NCI-H2196 (cell line): Measurements from ENCODE around the gene EMP2.
"Not testable (repeated sequence)": the region's sequence is repeated elsewhere in the genome, so short reads cannot be mapped to it uniquely, and the experiment has no call there.

Experiments
- DNase-seq: peaks from one replicate; lab custom pipeline; 2025; ENCODE audit not compliant: unreplicated experiment; lab: John Stamatoyannopoulos, UW

Gene EMP2, protein sequence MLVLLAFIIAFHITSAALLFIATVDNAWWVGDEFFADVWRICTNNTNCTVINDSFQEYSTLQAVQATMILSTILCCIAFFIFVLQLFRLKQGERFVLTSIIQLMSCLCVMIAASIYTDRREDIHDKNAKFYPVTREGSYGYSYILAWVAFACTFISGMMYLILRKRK

GRCh38 chr16:10579965-10580882, at the start of gene EMP2:
Gene EMP2, minus strand, starts transcription at chr16:10580598. Its CDS starts 32,981 bp downstream, at chr16:10547617.
- DNase-seq: peak; percentile 93

- DNase-seq: no peak
These were observed 49.2 kb upstream of the EMP2 start for GRCh38 chr16:10629592-10629963.

- no peak for DNase-seq
These were observed 45.4 kb upstream of the EMP2 start for GRCh38 chr16:10625595-10626357.

DNA sequence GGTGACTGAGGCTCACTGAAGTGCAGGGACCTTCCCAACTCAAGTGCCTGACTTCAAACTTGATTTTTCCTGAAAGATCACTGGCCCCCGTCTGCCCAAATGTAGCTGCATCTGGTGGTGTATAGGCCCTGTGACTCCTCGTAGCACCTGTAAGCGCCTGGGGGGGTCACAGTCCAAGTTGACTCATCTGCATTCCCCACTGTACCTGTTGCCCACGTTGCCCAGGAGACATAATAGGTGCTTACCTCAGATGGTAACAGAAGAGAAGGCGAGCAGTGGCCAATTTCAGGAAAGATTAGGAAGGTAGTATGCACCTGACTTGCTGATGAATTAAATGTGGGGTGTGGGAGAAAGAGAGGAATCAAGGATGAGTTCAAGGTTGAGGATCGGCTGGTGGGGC, 44.1 kb upstream of the EMP2 start:
- no peak for DNase-seq

- no peak for DNase-seq
These were observed 42.7 kb upstream of the EMP2 start for GRCh38 chr16:10623059-10623458.

- no peak for DNase-seq
These were observed 41.9 kb upstream of the EMP2 start for GRCh38 chr16:10622036-10622921.

DNA sequence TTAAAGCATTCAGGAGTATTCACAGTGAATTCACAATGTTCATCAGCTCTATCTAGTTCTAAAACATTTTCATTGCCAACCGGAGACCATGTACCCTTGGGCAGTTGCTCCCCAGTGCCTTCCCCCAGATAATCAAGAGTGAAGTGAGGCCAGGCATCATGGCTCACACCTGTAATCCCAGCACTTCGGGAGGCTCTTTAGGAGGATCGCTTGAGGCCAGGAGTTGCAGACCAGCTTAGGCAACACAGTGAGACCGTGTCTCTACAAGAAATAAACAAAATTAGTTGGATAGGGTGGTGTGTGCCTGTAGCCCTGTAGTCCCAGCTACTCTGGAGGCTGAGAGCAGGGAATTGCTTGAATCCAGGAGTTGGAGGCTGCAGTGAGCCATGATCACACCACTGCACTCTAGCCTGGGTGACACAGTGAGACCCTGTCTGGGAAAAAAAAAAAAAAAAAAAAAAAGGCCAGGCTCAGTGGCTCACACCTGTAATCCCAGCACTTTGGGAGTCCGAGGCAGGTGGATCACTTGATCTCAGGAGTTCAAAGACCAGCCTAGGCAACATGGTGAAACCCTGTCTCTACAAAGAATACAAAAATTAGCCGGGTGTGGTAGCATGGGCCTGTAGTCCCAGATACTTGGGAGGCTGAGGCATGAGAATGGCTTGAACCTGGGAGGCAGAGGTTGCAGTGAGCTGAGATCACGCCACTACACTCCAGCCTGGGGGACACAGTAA, 41.0 kb upstream of the EMP2 start:
- not testable (repeated sequence) for DNase-seq

GRCh38 chr16:10620120-10620519, 39.7 kb upstream of the EMP2 start:
- DNase-seq: no peak

- no peak for DNase-seq
These were observed 39.0 kb upstream of the EMP2 start for GRCh38 chr16:10619271-10619849.

DNA sequence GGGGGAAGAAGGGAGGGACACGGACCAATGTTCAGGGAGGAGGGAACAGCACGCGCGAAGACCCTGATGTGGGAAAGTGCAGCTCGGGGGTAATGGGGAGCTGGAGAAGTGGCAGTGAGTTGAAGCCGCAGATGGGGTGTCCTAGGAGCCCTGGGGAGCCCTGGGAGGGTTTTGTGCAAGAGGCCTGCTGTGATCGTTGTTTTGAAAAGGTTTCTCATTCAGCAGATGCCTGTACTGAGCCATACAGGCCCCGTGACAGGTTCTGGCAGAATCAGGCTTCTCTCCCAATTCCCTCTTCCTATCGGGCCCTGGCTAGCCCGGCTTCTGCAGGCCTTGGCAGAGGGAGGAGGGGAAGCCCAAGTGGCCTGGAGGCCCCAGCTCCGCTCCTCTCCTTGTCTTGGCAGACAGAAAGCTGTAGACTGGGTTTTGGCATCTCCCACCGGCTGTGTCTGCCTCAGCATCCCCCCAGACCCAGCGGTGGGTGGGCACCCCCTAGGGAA, 38.4 kb upstream of the EMP2 start:
- no peak for DNase-seq

DNA sequence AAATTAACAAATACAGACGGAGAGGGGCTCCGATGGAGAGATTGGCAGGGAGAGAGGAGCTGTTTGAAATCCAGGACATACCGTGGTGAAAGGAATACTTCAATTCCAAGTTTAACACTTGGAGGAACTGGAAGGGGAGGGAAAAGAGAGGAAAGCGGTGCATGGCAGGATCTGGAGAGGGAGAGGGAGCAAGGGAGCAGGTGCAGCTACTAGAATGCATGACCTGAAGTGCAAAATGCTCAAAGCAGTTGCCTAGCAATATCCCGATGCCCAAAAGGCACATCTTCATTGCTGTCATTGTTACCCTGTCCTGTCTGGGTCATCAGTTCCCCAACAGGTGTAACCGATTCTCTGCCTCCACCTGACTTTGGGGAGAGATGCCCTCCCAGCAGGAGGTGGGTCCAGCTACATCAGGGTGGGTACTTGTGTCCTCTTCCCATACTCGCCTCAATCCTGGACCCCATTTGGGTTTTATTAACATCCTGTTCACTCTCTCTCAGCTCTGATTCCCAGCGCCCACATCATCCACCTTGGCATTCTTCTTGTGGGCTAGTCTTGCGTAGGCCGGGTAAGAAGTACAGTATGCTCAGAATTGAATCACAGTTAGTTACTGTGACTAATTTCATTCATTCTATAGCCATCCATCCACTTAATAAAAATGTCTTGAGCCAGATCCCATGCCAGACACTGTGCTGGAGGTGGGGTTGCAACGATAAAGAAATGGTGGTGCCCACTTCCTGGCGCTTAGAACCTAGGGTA, 37.4 kb upstream of the EMP2 start:
- DNase-seq: peak; percentile 53

GRCh38 chr16:10616756-10617640, 36.6 kb upstream of the EMP2 start:
- peak; percentile 91 for DNase-seq

DNA sequence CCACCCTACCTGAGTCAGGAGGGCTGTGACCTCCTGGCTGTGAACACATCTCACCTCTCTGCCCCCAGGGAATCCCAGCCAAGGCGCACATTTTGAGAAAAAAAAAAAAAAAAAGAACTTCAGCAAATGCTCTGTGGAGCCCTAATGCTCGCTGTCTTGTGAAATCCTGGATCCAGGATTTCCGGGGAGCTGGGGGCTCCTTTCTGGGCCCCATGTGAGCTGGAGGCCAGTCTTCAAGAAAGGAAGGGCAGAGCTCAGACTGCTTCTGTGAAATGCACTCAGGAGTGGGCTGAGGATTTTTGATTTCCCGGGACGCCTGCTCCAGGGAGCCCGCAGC, 36.0 kb upstream of the EMP2 start:
- no peak for DNase-seq

DNA sequence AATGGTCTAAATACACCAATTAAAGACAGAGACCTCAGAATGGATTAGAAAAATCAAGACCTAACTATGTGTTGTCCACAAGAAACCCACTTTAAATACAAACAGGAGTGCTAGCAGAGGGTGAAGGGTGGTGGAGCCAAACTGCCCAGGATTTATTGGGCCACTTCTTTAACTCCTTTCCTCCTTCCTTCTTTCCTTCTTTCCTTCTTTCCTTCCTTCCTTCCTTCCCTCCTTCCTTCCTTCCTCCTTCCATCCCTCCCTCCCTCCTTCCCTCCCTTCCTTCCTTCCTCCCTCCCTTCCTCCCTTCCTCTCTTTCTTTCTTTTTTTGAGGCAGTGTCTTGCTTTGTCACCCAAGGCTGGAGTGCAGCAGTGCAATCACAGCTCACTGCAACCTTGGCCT, 34.3 kb upstream of the EMP2 start:
- no peak for DNase-seq

GRCh38 chr16:10613785-10614485, 33.5 kb upstream of the EMP2 start:
- no peak for DNase-seq

DNA sequence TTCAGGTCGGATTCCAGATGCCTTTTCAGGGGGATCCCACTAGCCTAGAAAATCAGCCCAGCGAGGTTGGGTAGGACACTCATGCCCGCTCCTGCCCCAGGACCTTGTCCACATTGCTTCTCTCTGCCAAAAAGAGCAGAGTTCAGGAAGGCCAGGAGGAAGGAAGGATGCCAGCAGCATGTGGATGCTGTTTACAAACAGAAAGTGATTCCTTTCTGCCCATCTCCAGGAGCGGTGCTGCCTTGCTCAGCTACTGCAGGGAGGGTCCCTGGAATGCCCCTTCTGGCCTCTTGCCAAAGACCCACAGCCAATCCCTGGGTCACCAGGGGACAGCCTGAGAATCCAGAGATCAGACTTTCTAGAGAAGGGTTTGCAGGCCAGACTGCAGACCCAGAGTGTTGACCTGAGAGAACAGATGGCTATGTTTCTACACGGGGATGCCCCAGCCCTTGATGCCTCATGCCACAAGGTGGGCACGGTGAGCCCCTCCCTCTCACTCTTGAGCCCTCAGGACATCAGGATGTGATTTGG, 32.3 kb upstream of the EMP2 start:
- no peak for DNase-seq

DNA sequence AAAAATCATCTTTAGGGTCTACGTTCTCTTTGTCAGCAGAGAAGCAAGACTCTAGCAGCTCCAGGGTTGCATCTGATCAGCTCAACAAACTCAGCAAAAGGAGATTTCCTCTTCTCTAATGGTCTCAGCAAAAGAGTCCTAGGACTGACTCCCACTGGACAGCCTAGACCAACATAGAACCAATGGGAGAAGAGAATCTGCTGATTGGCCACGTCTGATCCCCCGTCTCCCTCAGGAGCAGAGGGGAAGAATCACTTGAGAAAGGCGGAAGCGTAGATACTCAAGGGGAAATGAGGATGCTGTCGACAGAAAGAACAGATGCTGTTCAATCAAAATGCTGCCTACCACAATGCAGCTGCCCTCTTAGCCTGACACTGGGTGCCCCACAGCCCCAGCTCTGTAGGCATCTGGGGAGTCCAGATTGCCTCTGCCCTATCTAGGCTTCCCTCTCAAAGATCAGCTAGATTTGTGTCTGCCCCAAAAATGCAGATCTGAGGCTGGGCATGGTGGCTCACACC, 31.5 kb upstream of the EMP2 start:
- no peak for DNase-seq
